K562 (cell line): Measurements from ENCODE around the gene ABR. TPM values are rescaled to one million over a fixed set of nuclear protein-coding genes. Genes with fewer than 3 reads are reported as not detected.

Experiments
- COPS2 ChIP-seq: fragments of 450-650 bp; conservative IDR thresholded peaks from 2 replicates; pipeline ENCODE4 v1.6.1; 2016; ENCODE audit warnings: mild to moderate bottlenecking, moderate library complexity
- ELF1 ChIP-seq: fragments of 200-800 bp; sonication (Bioruptor generic); IDR thresholded peaks from 2 replicates; pipeline ENCODE4 v1.6.1; 2016; ENCODE audit warnings: missing genetic modification characterization, missing compliant biosample characterization
- ESRRB ChIP-seq: fragments of 250-450 bp; sonication (Bioruptor Pico); IDR thresholded peaks from 2 replicates; pipeline ENCODE4 v1.5.0; 2020; ENCODE audit warnings: mild to moderate bottlenecking, moderate library complexity, borderline replicate concordance
- HCFC1 ChIP-seq: IDR thresholded peaks from 2 replicates; pipeline ENCODE4 v1.6.1; 2012; ENCODE audit warnings: low read depth, low read length, improper control_type of control experiment
- NCOA1 ChIP-seq: fragments of 450-650 bp; IDR thresholded peaks from 2 replicates; pipeline ENCODE4 v1.6.1; 2016; ENCODE audit warnings: low read depth
- PRMT5 ChIP-seq: sonication (generic); formaldehyde crosslinking; IDR thresholded peaks from 2 replicates; pipeline ENCODE4 v1.5.0; 2020; ENCODE audit warnings: missing genetic modification reagents
- SIX5 ChIP-seq, 2 experiments: IDR thresholded peaks; 2 replicates each; pipeline ENCODE4 v1.6.1; 2011; ENCODE audit warnings: low read length in 2 of 2, borderline replicate concordance in 1 of 2, low read depth in 1 of 2, mild to moderate bottlenecking in 1 of 2, moderate library complexity in 1 of 2; ENCODE audit not compliant: insufficient read depth in 1 of 2
- SP2 ChIP-seq: IDR thresholded peaks from 2 replicates; pipeline ENCODE4 v1.6.1; 2011; ENCODE audit warnings: mild to moderate bottlenecking, low read depth, low read length, moderate library complexity; ENCODE audit not compliant: poor library complexity, severe bottlenecking; ENCODE audit errors: extremely low read depth
- SRSF3 ChIP-seq: fragments of 200-400 bp; formaldehyde crosslinking; IDR thresholded peaks from 2 replicates; pipeline ENCODE4 v1.6.1; 2016; ENCODE audit warnings: mild to moderate bottlenecking, low read length, moderate library complexity; ENCODE audit not compliant: insufficient read depth
- SUPT5H ChIP-seq: fragments of 450-650 bp; IDR thresholded peaks from 2 replicates; pipeline ENCODE4 v1.6.1; 2016
- ZBTB9 ChIP-seq: fragments of 450-650 bp; formaldehyde crosslinking; IDR thresholded peaks from 2 replicates; pipeline ENCODE4 v1.4.0; 2020; ENCODE audit warnings: mild to moderate bottlenecking, moderate library complexity
- ZFP36 ChIP-seq: fragments of 150-350 bp; IDR thresholded peaks from 2 replicates; pipeline ENCODE4 v1.6.1; 2018; ENCODE audit warnings: low read length, low read depth; ENCODE audit not compliant: partially characterized antibody
- polyA plus RNA-seq, 8 experiments: library from polyadenylated mRNA; depleted of rRNA in 4 of 8; stranded (reverse) in 5 of 8; unstranded in 3 of 8; fragments of >200 nt; fragmentation: Nextera tagmentation in 2 of 8; fragmentation: Illumina TruSeq in 1 of 8; extraction: Ambion mirVana in 2 of 8; extraction: Trizol in 1 of 8; gene quantifications; 2 replicates each; pipeline versions ENCODE4 v1.2.1 to v1.2.3, GENCODE V29; 2011 to 2014; ENCODE audit warnings: inconsistent platforms in 1 of 8, missing spikeins in 1 of 8
- total RNA-seq, 7 experiments: library from RNA; depleted of rRNA in 6 of 7; stranded (reverse); fragments of >200 nt in 6 of 7; fragmentation: Illumina TruSeq in 2 of 7; extraction: Trizol in 2 of 7; gene quantifications; 2 replicates each; pipeline versions ENCODE4 v1.2.1 to v1.2.3, GENCODE V29; 2011 to 2021; ENCODE audit warnings: low replicate concordance in 1 of 7
- TF ChIP-seq, protein P1 (sequence below): fragments of 450-650 bp; IDR thresholded peaks from 2 replicates; pipeline ENCODE4 v1.7.1; 2018; ENCODE audit warnings: mild to moderate bottlenecking, low read depth; ENCODE audit not compliant: partially characterized antibody
- TF ChIP-seq, protein P2 (sequence below), 3 experiments: fragments of 200-800 bp in 1 of 3; fragments of 250-450 bp in 1 of 3; fragments of 450-650 bp in 1 of 3; sonication (Bioruptor Pico) in 1 of 3; sonication (Bioruptor generic) in 1 of 3; formaldehyde crosslinking in 1 of 3; IDR thresholded peaks; 2 replicates each; pipeline versions ENCODE4 v1.6.1 to v1.8.0; 2016 to 2022; ENCODE audit warnings: mild to moderate bottlenecking in 2 of 3, missing genetic modification characterization in 2 of 3, missing compliant biosample characterization in 1 of 3, moderate library complexity in 1 of 3
- TF ChIP-seq, protein P3 (sequence below): fragments of 250-450 bp; sonication (Bioruptor Pico); IDR thresholded peaks from 2 replicates; pipeline ENCODE4 v1.8.0; 2021; ENCODE audit warnings: borderline replicate concordance, mild to moderate bottlenecking, moderate library complexity; ENCODE audit not compliant: poor library complexity, severe bottlenecking

ABR gene
- total and polyA plus RNA-seq, 9 of the 15 experiments (the other 6 are each of a cell fraction or from before 2014, with no cell fraction given), result 0.07 to 1.6 (median 0.37) TPM; not detected in 1

GRCh38 chr17:1142561-1142971 lies 37.2 kb downstream of the ABR start (continued):
- TF ChIP-seq, protein P1, sequence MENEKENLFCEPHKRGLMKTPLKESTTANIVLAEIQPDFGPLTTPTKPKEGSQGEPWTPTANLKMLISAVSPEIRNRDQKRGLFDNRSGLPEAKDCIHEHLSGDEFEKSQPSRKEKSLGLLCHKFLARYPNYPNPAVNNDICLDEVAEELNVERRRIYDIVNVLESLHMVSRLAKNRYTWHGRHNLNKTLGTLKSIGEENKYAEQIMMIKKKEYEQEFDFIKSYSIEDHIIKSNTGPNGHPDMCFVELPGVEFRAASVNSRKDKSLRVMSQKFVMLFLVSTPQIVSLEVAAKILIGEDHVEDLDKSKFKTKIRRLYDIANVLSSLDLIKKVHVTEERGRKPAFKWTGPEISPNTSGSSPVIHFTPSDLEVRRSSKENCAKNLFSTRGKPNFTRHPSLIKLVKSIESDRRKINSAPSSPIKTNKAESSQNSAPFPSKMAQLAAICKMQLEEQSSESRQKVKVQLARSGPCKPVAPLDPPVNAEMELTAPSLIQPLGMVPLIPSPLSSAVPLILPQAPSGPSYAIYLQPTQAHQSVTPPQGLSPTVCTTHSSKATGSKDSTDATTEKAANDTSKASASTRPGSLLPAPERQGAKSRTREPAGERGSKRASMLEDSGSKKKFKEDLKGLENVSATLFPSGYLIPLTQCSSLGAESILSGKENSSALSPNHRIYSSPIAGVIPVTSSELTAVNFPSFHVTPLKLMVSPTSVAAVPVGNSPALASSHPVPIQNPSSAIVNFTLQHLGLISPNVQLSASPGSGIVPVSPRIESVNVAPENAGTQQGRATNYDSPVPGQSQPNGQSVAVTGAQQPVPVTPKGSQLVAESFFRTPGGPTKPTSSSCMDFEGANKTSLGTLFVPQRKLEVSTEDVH, result no peak
- TF ChIP-seq SP2 (no peak), COPS2 (no peak), ZBTB9 (CRISPR knock-in tag) (no peak), SIX5 (IDR thresholded peaks at IDR 0.05; ENCODE audit: borderline replicate concordance in 1 of 2, insufficient read depth in 1 of 2, low read depth in 1 of 2, low read length in 2 of 2) (no peak), ELF1 (tag) (0 out of 2 replicates have a peak, but pooled peaks have one; percentile 18), ZFP36 (peak; percentile 29), ESRRB (no peak), SUPT5H (no peak), NCOA1 (no peak), SRSF3 (no peak), HCFC1 (no peak), PRMT5 (CRISPR knock-in tag) (no peak)
- TF ChIP-seq, protein P2, sequence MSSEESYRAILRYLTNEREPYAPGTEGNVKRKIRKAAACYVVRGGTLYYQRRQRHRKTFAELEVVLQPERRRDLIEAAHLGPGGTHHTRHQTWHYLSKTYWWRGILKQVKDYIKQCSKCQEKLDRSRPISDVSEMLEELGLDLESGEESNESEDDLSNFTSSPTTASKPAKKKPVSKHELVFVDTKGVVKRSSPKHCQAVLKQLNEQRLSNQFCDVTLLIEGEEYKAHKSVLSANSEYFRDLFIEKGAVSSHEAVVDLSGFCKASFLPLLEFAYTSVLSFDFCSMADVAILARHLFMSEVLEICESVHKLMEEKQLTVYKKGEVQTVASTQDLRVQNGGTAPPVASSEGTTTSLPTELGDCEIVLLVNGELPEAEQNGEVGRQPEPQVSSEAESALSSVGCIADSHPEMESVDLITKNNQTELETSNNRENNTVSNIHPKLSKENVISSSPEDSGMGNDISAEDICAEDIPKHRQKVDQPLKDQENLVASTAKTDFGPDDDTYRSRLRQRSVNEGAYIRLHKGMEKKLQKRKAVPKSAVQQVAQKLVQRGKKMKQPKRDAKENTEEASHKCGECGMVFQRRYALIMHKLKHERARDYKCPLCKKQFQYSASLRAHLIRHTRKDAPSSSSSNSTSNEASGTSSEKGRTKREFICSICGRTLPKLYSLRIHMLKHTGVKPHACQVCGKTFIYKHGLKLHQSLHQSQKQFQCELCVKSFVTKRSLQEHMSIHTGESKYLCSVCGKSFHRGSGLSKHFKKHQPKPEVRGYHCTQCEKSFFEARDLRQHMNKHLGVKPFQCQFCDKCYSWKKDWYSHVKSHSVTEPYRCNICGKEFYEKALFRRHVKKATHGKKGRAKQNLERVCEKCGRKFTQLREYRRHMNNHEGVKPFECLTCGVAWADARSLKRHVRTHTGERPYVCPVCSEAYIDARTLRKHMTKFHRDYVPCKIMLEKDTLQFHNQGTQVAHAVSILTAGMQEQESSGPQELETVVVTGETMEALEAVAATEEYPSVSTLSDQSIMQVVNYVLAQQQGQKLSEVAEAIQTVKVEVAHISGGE (CRISPR knock-in tag; IDR thresholded peaks at IDR 0.05), result peak in 1 of 3 experiments; percentile 81; a peak in 2 of 6 replicates
- TF ChIP-seq, protein P3, sequence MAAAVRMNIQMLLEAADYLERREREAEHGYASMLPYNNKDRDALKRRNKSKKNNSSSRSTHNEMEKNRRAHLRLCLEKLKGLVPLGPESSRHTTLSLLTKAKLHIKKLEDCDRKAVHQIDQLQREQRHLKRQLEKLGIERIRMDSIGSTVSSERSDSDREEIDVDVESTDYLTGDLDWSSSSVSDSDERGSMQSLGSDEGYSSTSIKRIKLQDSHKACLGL (CRISPR knock-in tag), result no peak
- TF ChIP-seq, all 486 proteins: peak for 6
